ENCODE measurements around the gene KCNAB1.

KCNAB1 gene

GRCh38 chr3:156344215-156344614 lies 223.8 kb downstream of the KCNAB1 start:
- no peak for TF ChIP-seq CTCF (IDR thresholded peaks at IDR 0.05; ENCODE audit: control insufficient read depth, extremely low read depth, insufficient read depth)
- H3K4me3 ChIP-seq (ENCODE audit: low read depth, low read length), result no peak overlapping the region
- DNase-seq (ENCODE audit: low read depth), result no peak

GRCh38 chr3:156349111-156349510 lies 228.7 kb downstream of the KCNAB1 start:
- no peak overlapping the region for H3K4me3 ChIP-seq (ENCODE audit: low read depth, low read length)
- DNase-seq (ENCODE audit: low read depth), result no peak
- no peak for TF ChIP-seq CTCF (IDR thresholded peaks at IDR 0.05; ENCODE audit: control insufficient read depth, extremely low read depth, insufficient read depth)

- no peak for DNase-seq (ENCODE audit: low read depth)
- H3K4me3 ChIP-seq (ENCODE audit: low read depth, low read length), result no peak overlapping the region
- no peak for TF ChIP-seq CTCF (IDR thresholded peaks at IDR 0.05; ENCODE audit: control insufficient read depth, extremely low read depth, insufficient read depth)
Observed at GRCh38 chr3:156349978-156350377, 229.6 kb downstream of the KCNAB1 start.

- no peak for TF ChIP-seq CTCF (IDR thresholded peaks at IDR 0.05; ENCODE audit: control insufficient read depth, extremely low read depth, insufficient read depth)
- H3K4me3 ChIP-seq (ENCODE audit: low read depth, low read length), result no peak overlapping the region
- no peak for DNase-seq (ENCODE audit: low read depth)
Observed at GRCh38 chr3:156350781-156351180, 230.4 kb downstream of the KCNAB1 start.

- TF ChIP-seq CTCF (IDR thresholded peaks at IDR 0.05; ENCODE audit: control insufficient read depth, extremely low read depth, insufficient read depth), result no peak
- no peak overlapping the region for H3K4me3 ChIP-seq (ENCODE audit: low read depth, low read length)
- DNase-seq (ENCODE audit: low read depth), result no peak
Observed at GRCh38 chr3:156351783-156352182, 231.4 kb downstream of the KCNAB1 start.

- DNase-seq (ENCODE audit: low read depth), result no peak
- no peak overlapping the region for H3K4me3 ChIP-seq (ENCODE audit: low read depth, low read length)
- no peak for TF ChIP-seq CTCF (IDR thresholded peaks at IDR 0.05; ENCODE audit: control insufficient read depth, extremely low read depth, insufficient read depth)
Observed at GRCh38 chr3:156352728-156353127, 232.3 kb downstream of the KCNAB1 start.

GRCh38 chr3:156353563-156353962 lies 233.2 kb downstream of the KCNAB1 start:
- no peak for DNase-seq (ENCODE audit: low read depth)
- no peak overlapping the region for H3K4me3 ChIP-seq (ENCODE audit: low read depth, low read length)
- no peak for TF ChIP-seq CTCF (IDR thresholded peaks at IDR 0.05; ENCODE audit: control insufficient read depth, extremely low read depth, insufficient read depth)
